ENCODE data around the gene RBM15B.

DNA sequence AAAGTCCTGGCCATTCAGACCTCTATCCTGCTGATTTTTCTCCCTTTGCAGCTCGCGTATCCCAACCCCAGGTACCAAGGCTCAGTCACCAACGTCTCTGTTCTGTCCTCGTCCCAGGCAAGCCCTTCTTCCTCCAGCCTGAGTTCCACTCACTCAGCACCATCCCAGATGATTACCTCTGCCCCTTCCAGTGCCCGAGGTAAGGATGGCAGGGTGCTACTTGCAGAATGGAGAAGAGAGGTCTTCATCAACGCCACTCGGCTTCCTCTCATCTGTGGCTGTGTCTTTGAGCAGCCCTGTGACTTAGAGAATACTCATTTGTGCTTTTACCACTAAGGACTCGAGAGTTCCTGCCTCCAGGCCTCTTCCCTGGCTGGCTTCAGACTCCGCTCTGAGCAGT, 28.6 kb upstream of the RBM15B start:
- TF ChIP-seq, protein P1, sequence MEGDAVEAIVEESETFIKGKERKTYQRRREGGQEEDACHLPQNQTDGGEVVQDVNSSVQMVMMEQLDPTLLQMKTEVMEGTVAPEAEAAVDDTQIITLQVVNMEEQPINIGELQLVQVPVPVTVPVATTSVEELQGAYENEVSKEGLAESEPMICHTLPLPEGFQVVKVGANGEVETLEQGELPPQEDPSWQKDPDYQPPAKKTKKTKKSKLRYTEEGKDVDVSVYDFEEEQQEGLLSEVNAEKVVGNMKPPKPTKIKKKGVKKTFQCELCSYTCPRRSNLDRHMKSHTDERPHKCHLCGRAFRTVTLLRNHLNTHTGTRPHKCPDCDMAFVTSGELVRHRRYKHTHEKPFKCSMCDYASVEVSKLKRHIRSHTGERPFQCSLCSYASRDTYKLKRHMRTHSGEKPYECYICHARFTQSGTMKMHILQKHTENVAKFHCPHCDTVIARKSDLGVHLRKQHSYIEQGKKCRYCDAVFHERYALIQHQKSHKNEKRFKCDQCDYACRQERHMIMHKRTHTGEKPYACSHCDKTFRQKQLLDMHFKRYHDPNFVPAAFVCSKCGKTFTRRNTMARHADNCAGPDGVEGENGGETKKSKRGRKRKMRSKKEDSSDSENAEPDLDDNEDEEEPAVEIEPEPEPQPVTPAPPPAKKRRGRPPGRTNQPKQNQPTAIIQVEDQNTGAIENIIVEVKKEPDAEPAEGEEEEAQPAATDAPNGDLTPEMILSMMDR (IDR thresholded peaks at IDR 0.05) = no peak
- TF ChIP-seq POLR2A (IDR thresholded peaks at IDR 0.05) = no peak

All from body of pancreas (tissue), 4 donors.